Measurements from ENCODE around the gene LCAT. TPM values are rescaled to one million over a fixed set of nuclear protein-coding genes. Genes with fewer than 3 reads are reported as not detected.

Gene LCAT
- total and polyA plus RNA-seq, 4 donors, result 45.7 to 201 (median 113) TPM

DNA sequence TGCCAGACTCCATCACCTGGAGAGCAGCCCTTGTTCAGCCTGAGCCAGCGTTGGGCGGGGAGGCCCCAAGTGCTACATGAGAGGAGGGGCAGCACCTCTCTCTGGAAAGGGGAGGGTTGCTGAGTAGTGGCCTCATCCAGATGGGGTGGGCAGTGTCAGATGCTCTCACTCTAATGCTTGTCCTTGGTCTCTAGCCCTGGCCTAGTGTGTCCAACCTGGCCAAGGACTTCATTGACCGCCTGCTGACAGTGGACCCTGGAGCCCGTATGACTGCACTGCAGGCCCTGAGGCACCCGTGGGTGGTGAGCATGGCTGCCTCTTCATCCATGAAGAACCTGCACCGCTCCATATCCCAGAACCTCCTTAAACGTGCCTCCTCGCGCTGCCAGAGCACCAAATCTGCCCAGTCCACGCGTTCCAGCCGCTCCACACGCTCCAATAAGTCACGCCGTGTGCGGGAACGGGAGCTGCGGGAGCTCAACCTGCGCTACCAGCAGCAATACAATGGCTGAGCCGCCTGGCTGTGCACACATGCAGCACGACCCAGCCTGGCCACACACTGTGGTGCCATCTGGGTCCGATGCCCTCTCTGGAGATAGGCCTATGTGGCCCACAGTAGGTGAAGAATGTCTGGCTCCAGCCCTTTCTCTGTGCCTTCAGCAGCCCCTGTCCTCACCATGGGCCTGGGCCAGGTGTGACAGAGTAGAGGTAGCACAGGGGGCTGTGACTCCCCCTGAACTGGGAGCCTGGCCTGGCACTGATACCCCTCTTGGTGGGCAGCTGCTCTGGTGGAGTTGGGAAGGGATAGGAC is 16.6 kb downstream of the LCAT start:
- no peak overlapping the region for H3K27ac ChIP-seq (ENCODE audit: low read depth in 1 of 2, low read length in 2 of 2)
- no peak for DNase-seq (ENCODE audit: low spot score)
- H3K9me3 ChIP-seq (ENCODE audit: control insufficient read depth in 4 of 4, low read length in 3 of 4), result no peaks in the 10 kb centered on the region
- H3K4me1 ChIP-seq (ENCODE audit: control insufficient read depth in 4 of 4, insufficient read depth in 4 of 4, low read length in 3 of 4), result peaks cover 0 to 3% (median 0%) of the 10 kb centered on the region in 4 donors
- no peak overlapping the region for H3K4me3 ChIP-seq (ENCODE audit: low read depth in 1 of 3, low read length in 3 of 3)
- no peak for TF ChIP-seq EGR1 (IDR thresholded peaks at IDR 0.05; ENCODE audit: low read depth in 2 of 2)
- no peak for TF ChIP-seq RXRA (IDR thresholded peaks at IDR 0.05)
- TF ChIP-seq GABPA (IDR thresholded peaks at IDR 0.05 in 1 of 2, conservative IDR thresholded peaks at IDR 0.05 in 1 of 2), result no peak
- TF ChIP-seq RAD21 (IDR thresholded peaks at IDR 0.05), result no peak
- TF ChIP-seq FOXA1 (IDR thresholded peaks at IDR 0.05), result no peak
- no peak for TF ChIP-seq JUND (IDR thresholded peaks at IDR 0.05)
- TF ChIP-seq, protein P1, sequence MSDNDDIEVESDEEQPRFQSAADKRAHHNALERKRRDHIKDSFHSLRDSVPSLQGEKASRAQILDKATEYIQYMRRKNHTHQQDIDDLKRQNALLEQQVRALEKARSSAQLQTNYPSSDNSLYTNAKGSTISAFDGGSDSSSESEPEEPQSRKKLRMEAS (IDR thresholded peaks at IDR 0.05), result no peak
- TF ChIP-seq YY1 (IDR thresholded peaks at IDR 0.05), result no peak
- H3K27me3 ChIP-seq (ENCODE audit: control insufficient read depth in 4 of 4, insufficient read depth in 4 of 4, low read length in 3 of 4), result no peaks in the 10 kb centered on the region
- H3K36me3 ChIP-seq (ENCODE audit: control insufficient read depth in 4 of 4, insufficient read depth in 3 of 4, low read depth in 1 of 4, low read length in 3 of 4), result peaks cover 3 to 33% (median 10%) of the 10 kb centered on the region in 4 donors
- WGBS, result 90% methylated on average over 22 of the region's 22 CpGs
- H3K9ac ChIP-seq (ENCODE audit: low read depth in 1 of 2, low read length in 2 of 2), result no peak overlapping the region

DNA sequence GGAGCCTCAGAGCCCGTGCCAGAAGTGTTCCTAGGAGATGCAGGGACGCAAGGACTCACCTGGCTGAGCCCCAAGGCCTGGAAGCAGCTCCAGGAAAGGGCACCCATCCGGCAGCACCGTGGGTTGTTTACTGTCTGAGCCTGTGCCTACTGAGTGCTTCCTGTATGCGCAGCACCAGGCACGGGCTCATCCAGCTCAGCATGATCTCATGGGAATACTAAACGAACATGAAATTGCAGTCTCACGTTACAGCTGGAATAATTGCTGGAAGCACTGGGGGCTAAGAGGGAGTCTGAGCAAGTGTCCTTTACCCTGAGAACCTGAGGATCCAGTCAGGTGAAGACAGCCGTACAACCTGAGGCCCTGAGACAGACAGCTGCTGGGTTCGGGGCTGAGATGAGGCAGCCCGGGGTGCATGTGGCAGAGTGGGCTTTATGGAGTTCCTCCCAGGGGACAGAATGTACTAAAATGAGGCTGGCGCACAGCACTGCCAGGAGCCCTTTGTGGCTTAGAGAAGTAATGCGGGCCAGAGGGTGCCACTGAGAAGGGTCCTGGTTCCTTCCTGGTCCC is 17.7 kb downstream of the LCAT start:
- Histone ChIP-seq H3K9me3 (ENCODE audit: control insufficient read depth in 4 of 4, low read length in 3 of 4) (no peaks in the 10 kb centered on the region), H3K36me3 (ENCODE audit: control insufficient read depth in 4 of 4, insufficient read depth in 3 of 4, low read depth in 1 of 4, low read length in 3 of 4) (peaks cover 3 to 31% (median 7%) of the 10 kb centered on the region in 4 donors), H3K27me3 (ENCODE audit: control insufficient read depth in 4 of 4, insufficient read depth in 4 of 4, low read length in 3 of 4) (no peaks in the 10 kb centered on the region), H3K27ac (ENCODE audit: low read depth in 1 of 2, low read length in 2 of 2) (no peak overlapping the region), H3K9ac (ENCODE audit: low read depth in 1 of 2, low read length in 2 of 2) (no peak overlapping the region), H3K4me1 (ENCODE audit: control insufficient read depth in 4 of 4, insufficient read depth in 4 of 4, low read length in 3 of 4) (peaks cover 0 to 3% (median 0%) of the 10 kb centered on the region in 4 donors), H3K4me3 (ENCODE audit: low read depth in 1 of 3, low read length in 3 of 3) (no peak overlapping the region)
- no peak for DNase-seq (ENCODE audit: low spot score)
- WGBS, result 66% methylated on average over 13 of the region's 13 CpGs
- TF ChIP-seq, protein P2, sequence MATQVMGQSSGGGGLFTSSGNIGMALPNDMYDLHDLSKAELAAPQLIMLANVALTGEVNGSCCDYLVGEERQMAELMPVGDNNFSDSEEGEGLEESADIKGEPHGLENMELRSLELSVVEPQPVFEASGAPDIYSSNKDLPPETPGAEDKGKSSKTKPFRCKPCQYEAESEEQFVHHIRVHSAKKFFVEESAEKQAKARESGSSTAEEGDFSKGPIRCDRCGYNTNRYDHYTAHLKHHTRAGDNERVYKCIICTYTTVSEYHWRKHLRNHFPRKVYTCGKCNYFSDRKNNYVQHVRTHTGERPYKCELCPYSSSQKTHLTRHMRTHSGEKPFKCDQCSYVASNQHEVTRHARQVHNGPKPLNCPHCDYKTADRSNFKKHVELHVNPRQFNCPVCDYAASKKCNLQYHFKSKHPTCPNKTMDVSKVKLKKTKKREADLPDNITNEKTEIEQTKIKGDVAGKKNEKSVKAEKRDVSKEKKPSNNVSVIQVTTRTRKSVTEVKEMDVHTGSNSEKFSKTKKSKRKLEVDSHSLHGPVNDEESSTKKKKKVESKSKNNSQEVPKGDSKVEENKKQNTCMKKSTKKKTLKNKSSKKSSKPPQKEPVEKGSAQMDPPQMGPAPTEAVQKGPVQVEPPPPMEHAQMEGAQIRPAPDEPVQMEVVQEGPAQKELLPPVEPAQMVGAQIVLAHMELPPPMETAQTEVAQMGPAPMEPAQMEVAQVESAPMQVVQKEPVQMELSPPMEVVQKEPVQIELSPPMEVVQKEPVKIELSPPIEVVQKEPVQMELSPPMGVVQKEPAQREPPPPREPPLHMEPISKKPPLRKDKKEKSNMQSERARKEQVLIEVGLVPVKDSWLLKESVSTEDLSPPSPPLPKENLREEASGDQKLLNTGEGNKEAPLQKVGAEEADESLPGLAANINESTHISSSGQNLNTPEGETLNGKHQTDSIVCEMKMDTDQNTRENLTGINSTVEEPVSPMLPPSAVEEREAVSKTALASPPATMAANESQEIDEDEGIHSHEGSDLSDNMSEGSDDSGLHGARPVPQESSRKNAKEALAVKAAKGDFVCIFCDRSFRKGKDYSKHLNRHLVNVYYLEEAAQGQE (IDR thresholded peaks at IDR 0.05), result no peak
- TF ChIP-seq, protein P1 (IDR thresholded peaks at IDR 0.05), result no peak
- TF ChIP-seq RAD21 (IDR thresholded peaks at IDR 0.05), result no peak

DNA sequence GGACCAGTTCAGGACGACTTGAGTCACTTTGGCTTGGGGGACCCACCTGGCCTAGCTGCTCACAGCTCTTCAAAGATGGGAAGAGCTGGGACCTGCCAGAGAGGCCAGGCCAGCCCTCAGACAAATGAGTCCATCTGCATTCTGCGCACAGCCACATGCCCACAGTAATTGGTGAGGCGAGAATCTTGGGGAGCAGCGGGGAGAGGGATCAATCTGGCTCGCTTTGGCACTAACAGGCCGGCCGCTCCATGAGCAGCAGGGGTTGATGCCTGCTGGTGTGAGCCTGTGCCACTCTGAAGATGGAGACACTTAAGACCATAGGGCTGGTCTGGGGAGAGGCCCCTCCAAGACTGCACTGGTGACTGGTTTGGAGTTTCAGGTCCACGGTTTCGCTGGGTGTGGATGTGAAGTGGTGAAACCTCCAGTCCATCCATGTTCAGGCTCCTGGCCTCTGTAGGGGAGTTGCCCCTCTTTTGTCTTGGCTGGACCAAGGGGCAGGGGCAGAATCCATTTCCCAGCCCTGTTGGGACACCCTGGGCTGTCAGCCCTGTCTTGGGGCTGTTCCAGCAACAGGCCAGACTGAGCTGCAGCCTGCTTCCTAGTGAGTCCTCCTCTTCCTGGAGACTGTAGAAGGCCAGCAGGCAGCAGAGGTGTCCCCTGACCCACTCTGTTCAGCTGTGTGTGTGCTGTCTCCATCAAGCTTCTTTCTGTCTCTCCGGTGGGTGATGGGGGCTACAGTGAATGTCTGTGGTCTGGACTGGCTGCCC is 19.6 kb downstream of the LCAT start:
- no peak for TF ChIP-seq RXRA (IDR thresholded peaks at IDR 0.05)
- no peak for TF ChIP-seq YY1 (IDR thresholded peaks at IDR 0.05)
- TF ChIP-seq, protein P1 (IDR thresholded peaks at IDR 0.05), result no peak
- TF ChIP-seq EGR1 (IDR thresholded peaks at IDR 0.05; ENCODE audit: low read depth in 2 of 2), result no peak
- no peak for TF ChIP-seq GABPA (IDR thresholded peaks at IDR 0.05 in 1 of 2, conservative IDR thresholded peaks at IDR 0.05 in 1 of 2)
- TF ChIP-seq FOXA2 (IDR thresholded peaks at IDR 0.05), result no peak
- TF ChIP-seq RAD21 (IDR thresholded peaks at IDR 0.05), result no peak
- TF ChIP-seq, protein P3, sequence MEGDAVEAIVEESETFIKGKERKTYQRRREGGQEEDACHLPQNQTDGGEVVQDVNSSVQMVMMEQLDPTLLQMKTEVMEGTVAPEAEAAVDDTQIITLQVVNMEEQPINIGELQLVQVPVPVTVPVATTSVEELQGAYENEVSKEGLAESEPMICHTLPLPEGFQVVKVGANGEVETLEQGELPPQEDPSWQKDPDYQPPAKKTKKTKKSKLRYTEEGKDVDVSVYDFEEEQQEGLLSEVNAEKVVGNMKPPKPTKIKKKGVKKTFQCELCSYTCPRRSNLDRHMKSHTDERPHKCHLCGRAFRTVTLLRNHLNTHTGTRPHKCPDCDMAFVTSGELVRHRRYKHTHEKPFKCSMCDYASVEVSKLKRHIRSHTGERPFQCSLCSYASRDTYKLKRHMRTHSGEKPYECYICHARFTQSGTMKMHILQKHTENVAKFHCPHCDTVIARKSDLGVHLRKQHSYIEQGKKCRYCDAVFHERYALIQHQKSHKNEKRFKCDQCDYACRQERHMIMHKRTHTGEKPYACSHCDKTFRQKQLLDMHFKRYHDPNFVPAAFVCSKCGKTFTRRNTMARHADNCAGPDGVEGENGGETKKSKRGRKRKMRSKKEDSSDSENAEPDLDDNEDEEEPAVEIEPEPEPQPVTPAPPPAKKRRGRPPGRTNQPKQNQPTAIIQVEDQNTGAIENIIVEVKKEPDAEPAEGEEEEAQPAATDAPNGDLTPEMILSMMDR (IDR thresholded peaks at IDR 0.05; ENCODE audit: low read depth, low read length, missing input control), result no peak
- no peak for TF ChIP-seq SP1 (IDR thresholded peaks at IDR 0.05)
- no peak for DNase-seq (ENCODE audit: low spot score)
- H3K27ac ChIP-seq (ENCODE audit: low read depth in 1 of 2, low read length in 2 of 2), result no peak overlapping the region
- no peak overlapping the region for H3K4me3 ChIP-seq (ENCODE audit: low read depth in 1 of 3, low read length in 3 of 3)
- peaks cover 0 to 3% (median 0%) of the 10 kb centered on the region in 4 donors for H3K4me1 ChIP-seq (ENCODE audit: control insufficient read depth in 4 of 4, insufficient read depth in 4 of 4, low read length in 3 of 4)
- peaks cover 3 to 27% (median 7%) of the 10 kb centered on the region in 4 donors for H3K36me3 ChIP-seq (ENCODE audit: control insufficient read depth in 4 of 4, insufficient read depth in 3 of 4, low read depth in 1 of 4, low read length in 3 of 4)
- H3K27me3 ChIP-seq (ENCODE audit: control insufficient read depth in 4 of 4, insufficient read depth in 4 of 4, low read length in 3 of 4), result no peaks in the 10 kb centered on the region
- no peaks in the 10 kb centered on the region for H3K9me3 ChIP-seq (ENCODE audit: control insufficient read depth in 4 of 4, low read length in 3 of 4)
- no peak overlapping the region for H3K9ac ChIP-seq (ENCODE audit: low read depth in 1 of 2, low read length in 2 of 2)
- WGBS, result 95% methylated on average over 10 of the region's 10 CpGs

All from liver (tissue), 9 donors.